Panc1 (cell line): Measurements from ENCODE around the gene TBXT.

ENCODE experiments used
- CTCF ChIP-seq: fragments of 450-650 bp; IDR thresholded peaks from 2 replicates; pipeline ENCODE4 v1.5.1; 2017; ENCODE audit warnings: mild to moderate bottlenecking
- POLR2AphosphoS5 ChIP-seq: IDR thresholded peaks from 2 replicates; pipeline ENCODE4 v1.6.1; 2012; ENCODE audit warnings: mild to moderate bottlenecking, low read depth, low read length, moderate library complexity
- TCF7L2 ChIP-seq: IDR thresholded peaks from 2 replicates; pipeline ENCODE4 v1.6.1; 2011; ENCODE audit warnings: mild to moderate bottlenecking, low read depth, low read length, inconsistent platforms

GRCh38 chr6:166203641-166204222 lies 36.1 kb upstream of the TBXT start:
- TF ChIP-seq CTCF (no peak), TCF7L2 (no peak), POLR2AphosphoS5 (no peak)
